Measurements from ENCODE around the gene RNF123.

RNF123 gene

GRCh38 chr3:49705390-49705960 is 16.1 kb downstream of the RNF123 start:
- no peak for TF ChIP-seq MYC (IDR thresholded peaks at IDR 0.05; ENCODE audit: low read depth, low read length)

GRCh38 chr3:49706456-49707112 is 17.2 kb downstream of the RNF123 start:
- no peak overlapping the region for H3K4me3 ChIP-seq (ENCODE audit: low read depth, low read length)
- DNase-seq (ENCODE audit: low read depth), result no peak
- TF ChIP-seq POLR2A (IDR thresholded peaks at IDR 0.05; ENCODE audit: extremely low read depth, insufficient read length), result no peak
- TF ChIP-seq CTCF (IDR thresholded peaks at IDR 0.05; ENCODE audit: low read depth, low read length), result no peak
- TF ChIP-seq MAX (IDR thresholded peaks at IDR 0.05; ENCODE audit: low read depth, low read length), result no peak

More at GRCh38 chr3:49705390-49705960, 16.1 kb downstream of the RNF123 start:
- no peak for DNase-seq (ENCODE audit: low read depth)
- no peak overlapping the region for H3K4me3 ChIP-seq (ENCODE audit: low read depth, low read length)

- no peak for DNase-seq (ENCODE audit: low read depth)
- H3K4me3 ChIP-seq (ENCODE audit: low read depth, low read length), result no peak overlapping the region
- TF ChIP-seq CTCF (IDR thresholded peaks at IDR 0.05; ENCODE audit: low read depth, low read length) (no peak), MYC (IDR thresholded peaks at IDR 0.05; ENCODE audit: low read depth, low read length) (no peak), MAX (IDR thresholded peaks at IDR 0.05; ENCODE audit: low read depth, low read length) (no peak), POLR2A (IDR thresholded peaks at IDR 0.05; ENCODE audit: extremely low read depth, insufficient read length) (no peak)
Measured at GRCh38 chr3:49707113-49707480, 17.7 kb downstream of the RNF123 start.

- H3K4me3 ChIP-seq (ENCODE audit: low read depth, low read length), result no peak overlapping the region
- DNase-seq (ENCODE audit: low read depth), result no peak
- TF ChIP-seq MYC (IDR thresholded peaks at IDR 0.05; ENCODE audit: low read depth, low read length), result no peak
- TF ChIP-seq POLR2A (IDR thresholded peaks at IDR 0.05; ENCODE audit: extremely low read depth, insufficient read length), result no peak
- TF ChIP-seq CTCF (IDR thresholded peaks at IDR 0.05; ENCODE audit: low read depth, low read length), result no peak
- no peak for TF ChIP-seq MAX (IDR thresholded peaks at IDR 0.05; ENCODE audit: low read depth, low read length)
Measured at GRCh38 chr3:49709852-49710251, 20.5 kb downstream of the RNF123 start.

GRCh38 chr3:49711489-49711888 is 22.1 kb downstream of the RNF123 start:
- H3K4me3 ChIP-seq (ENCODE audit: low read depth, low read length), result no peak overlapping the region
- TF ChIP-seq POLR2A (IDR thresholded peaks at IDR 0.05; ENCODE audit: extremely low read depth, insufficient read length), result no peak
- TF ChIP-seq CTCF (IDR thresholded peaks at IDR 0.05; ENCODE audit: low read depth, low read length), result no peak
- no peak for TF ChIP-seq MYC (IDR thresholded peaks at IDR 0.05; ENCODE audit: low read depth, low read length)
- no peak for TF ChIP-seq MAX (IDR thresholded peaks at IDR 0.05; ENCODE audit: low read depth, low read length)
- no peak for DNase-seq (ENCODE audit: low read depth)

- H3K4me3 ChIP-seq (ENCODE audit: low read depth, low read length), result no peak overlapping the region
- TF ChIP-seq MAX (IDR thresholded peaks at IDR 0.05; ENCODE audit: low read depth, low read length), result no peak
- TF ChIP-seq MYC (IDR thresholded peaks at IDR 0.05; ENCODE audit: low read depth, low read length), result no peak
- no peak for DNase-seq (ENCODE audit: low read depth)
Measured at GRCh38 chr3:49712166-49712565, 22.8 kb downstream of the RNF123 start.

All from NB4 (cell line).